Measurements from ENCODE around the gene ASCL3. TPM values are rescaled to one million over a fixed set of nuclear protein-coding genes. Genes with fewer than 3 reads are reported as not detected.

Gene ASCL3, protein sequence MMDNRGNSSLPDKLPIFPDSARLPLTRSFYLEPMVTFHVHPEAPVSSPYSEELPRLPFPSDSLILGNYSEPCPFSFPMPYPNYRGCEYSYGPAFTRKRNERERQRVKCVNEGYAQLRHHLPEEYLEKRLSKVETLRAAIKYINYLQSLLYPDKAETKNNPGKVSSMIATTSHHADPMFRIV
- not detected in 5 replicates for total RNA-seq (2022; extraction: Qiagen RNA extraction; ENCODE audit: low read depth)

DNA sequence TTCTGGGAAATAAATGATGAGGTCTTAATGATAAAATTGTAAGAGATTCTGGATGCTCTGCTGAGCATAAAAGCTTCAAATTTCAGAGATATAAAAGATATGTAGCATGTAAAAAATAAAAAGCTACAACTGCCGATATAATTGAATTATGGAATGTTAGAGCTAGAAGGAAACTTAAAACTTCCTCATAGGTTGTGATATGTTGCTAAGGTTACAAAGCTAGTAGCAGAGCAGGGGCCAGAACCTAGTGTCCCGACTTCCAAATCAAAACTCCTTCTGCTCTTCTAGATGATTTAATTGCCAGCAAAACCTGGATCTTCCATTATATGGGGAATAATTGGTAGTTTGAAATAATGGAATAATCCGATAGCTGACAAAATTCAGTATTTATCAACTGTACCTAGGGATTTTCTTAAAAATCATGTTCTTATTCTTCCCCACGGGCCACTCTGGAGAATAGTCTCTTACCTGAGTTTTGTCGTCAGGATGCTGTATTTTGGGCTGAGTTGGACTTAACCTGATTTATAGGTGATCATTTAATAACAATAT is at the start of gene ASCL3:
Gene ASCL3, minus strand, starts transcription at position 499 of the 549 bp plus-strand sequence. CDS start 4,855 bp downstream, outside the sequence.

DNA sequence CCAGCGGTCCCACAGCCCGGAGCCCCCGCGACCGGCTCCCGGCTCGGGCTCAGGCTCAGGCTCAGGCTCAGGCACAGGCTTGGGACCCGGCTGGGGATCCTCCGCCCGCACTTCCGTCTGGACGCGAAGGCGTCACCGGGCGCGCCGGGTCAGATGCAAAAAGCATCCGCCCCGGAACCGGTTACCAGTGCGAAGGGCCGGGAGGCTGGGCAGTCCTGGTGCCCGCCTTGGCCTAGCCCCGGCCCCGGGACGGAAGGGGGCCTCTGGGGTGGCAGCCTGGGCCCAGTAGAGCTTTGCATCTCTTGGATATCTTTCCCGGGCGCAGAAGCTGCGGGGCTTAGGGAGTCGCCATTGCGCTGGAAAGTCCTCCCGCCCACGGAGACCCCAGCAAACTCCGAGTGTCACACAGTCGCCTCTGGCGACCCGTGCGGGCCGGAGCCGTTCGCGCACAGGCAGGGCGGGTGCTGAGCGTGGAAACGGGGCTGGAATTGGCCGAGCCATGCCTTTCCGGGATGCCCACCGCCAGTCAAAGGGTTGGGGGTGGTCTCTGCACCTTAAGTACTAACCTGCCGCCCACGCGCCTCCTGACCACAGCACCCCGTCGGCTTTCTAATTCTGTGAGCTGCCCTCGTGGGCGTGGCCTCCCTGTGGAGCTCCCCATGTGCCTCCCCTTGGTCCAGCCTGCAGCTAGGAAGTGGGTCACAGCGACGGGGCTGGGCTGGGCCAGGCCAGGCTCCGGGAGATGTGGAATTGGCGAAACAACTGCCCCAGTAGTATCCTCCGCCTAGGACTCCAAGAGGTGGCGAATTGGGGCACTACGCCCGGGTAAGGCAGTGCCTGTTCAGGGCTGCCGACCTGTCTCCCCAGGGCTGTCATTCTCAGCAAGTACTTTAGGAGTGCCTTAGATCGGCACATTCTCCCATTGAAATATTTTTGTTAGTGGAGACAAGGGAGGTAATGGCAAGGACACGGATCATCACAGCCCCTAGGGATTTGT is 21.8 kb upstream of the ASCL3 start, which contains the start of gene TMEM9B:
Gene TMEM9B, minus strand, starts transcription at position 119 of the 997 bp plus-strand sequence. CDS start 129 bp downstream, outside the sequence.

DNA sequence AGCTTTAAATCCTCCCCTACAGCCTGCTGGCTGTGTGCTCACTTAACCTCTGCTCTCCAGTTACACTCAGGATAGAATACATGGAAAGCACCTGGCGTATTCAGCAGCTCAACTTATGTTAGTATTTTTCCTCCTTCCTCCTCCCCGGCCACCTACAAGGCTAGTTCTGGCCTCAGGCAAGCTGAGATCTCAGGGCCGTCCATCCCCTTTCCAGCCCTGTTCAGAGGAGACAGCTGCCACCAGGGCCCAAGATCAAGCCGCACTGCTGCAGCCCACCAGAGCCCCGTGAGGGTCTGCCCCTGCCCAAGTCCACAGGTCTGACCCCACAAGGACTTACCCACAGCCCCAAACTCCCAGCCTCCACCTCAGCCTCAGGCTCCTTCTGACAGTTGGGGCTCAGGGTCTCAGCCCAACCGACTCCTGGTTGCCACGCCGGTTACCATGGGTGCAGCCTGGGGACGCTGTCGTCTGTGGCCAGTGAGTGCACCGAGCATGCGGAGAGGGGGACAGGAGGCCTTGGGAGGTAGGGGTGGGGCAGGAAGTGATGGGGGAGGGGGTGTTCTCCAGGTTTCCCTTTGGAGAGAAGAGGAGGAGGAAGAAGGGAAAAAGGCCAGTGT is 10.1 kb downstream of the ASCL3 start, which contains the start of gene C11orf16:
Gene C11orf16, minus strand, starts transcription at position 384 of the 617 bp plus-strand sequence. CDS start 639 bp downstream, outside the sequence.

DNA sequence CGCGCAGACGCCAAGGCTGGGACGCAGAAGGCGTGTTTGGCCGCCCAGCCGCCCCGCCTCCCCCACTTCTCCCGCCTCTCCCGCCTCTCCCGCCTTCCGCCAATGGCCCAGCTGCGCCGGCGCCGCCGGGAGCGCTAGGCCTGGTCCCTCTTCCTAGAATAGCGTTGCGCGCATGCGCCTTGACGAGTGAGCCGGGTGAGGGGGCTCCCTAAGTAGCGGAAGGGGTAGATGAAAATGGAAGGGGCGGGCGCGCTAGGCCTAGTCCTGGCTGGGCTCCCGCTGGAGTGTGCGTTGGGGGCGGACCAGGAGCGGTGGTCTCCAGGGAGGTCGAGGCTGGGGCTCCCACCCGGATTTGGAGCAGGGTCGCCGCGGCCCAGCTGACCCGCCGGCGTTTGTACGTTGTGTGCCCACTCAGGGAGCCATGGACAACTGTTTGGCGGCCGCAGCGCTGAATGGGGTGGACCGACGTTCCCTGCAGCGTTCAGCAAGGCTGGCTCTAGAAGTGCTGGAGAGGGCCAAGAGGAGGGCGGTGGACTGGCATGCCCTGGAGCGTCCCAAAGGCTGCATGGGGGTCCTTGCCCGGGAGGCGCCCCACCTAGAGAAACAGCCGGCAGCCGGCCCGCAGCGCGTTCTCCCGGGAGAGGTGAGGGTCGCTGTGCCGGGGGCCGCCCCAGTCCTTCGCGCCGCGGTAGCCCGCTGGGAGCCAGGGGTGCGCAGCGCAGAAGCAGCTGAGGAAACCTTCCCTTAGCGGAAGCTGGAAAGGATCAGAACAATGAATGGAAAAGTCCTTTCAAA is 31.6 kb downstream of the ASCL3 start, which contains the start of gene AKIP1:
Gene AKIP1, plus strand, starts transcription at position 161 of the 795 bp plus-strand sequence. Its CDS starts 261 bp downstream, at position 422.

Other genes starting within 250 kb of the ASCL3 start
- 35.9 to 46.5 TPM (median 42.9 TPM) in 5 replicates for gene AKIP1, start 31.8 kb downstream of the ASCL3 start, total RNA-seq (2022; extraction: Qiagen RNA extraction; ENCODE audit: low read depth)
- gene C11orf16, start 10.1 kb downstream of the ASCL3 start, total RNA-seq (2022; extraction: Qiagen RNA extraction; ENCODE audit: low read depth) = not detected in 5 replicates
- gene TMEM9B, start 21.4 kb upstream of the ASCL3 start, total RNA-seq (2022; extraction: Qiagen RNA extraction; ENCODE audit: low read depth) = 34.0 to 39.7 TPM (median 38.1 TPM) in 5 replicates
- gene NRIP3, start 61.0 kb upstream of the ASCL3 start, total RNA-seq (2022; extraction: Qiagen RNA extraction; ENCODE audit: low read depth) = 0.63 to 1.1 TPM (median 0.92 TPM) in 5 replicates
- 0.31 to 0.89 TPM (median 0.75 TPM) in 5 replicates for gene SCUBE2, start 148.6 kb upstream of the ASCL3 start, total RNA-seq (2022; extraction: Qiagen RNA extraction; ENCODE audit: low read depth)